ENCODE results near the gene PARD6A.
"Not testable (repeated sequence)": the region's sequence is repeated elsewhere in the genome, so short reads cannot be mapped to it uniquely, and the experiment has no call there.

Gene PARD6A

DNA sequence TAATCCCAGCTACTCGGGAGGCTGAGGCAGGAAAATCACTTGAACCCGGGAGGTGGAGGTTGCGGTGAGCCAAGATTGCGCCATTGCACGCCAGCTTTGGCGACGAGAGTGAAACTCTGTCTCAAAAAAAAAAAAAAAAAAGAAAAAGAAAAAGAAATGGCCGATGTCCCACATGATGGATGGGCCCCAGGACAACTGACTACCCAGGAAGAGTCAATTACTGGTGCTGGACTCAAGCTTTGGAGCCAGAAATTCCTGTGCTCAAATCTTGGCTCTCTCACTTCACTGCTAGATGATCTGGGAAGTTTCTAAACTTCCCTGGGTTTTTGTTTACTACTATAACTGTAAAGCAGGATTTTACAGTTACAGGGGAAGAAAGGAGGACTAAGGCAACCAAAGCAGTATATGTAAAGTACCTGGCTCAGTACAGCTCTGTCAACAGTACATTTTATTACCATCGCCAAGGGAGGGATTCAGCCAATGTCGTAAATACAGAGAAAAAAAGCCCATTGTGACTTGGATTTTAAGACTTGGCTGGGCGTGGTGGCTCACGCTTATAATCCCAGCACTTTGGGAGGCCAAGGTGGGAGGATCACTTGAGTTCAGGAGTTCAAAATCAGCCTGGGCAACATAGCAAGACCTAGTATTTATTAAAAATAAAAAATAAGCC is 17.7 kb downstream of the PARD6A start:
- H3K36me3 Mint-ChIP-seq = peaks cover 2% of the 10 kb centered on the region

DNA sequence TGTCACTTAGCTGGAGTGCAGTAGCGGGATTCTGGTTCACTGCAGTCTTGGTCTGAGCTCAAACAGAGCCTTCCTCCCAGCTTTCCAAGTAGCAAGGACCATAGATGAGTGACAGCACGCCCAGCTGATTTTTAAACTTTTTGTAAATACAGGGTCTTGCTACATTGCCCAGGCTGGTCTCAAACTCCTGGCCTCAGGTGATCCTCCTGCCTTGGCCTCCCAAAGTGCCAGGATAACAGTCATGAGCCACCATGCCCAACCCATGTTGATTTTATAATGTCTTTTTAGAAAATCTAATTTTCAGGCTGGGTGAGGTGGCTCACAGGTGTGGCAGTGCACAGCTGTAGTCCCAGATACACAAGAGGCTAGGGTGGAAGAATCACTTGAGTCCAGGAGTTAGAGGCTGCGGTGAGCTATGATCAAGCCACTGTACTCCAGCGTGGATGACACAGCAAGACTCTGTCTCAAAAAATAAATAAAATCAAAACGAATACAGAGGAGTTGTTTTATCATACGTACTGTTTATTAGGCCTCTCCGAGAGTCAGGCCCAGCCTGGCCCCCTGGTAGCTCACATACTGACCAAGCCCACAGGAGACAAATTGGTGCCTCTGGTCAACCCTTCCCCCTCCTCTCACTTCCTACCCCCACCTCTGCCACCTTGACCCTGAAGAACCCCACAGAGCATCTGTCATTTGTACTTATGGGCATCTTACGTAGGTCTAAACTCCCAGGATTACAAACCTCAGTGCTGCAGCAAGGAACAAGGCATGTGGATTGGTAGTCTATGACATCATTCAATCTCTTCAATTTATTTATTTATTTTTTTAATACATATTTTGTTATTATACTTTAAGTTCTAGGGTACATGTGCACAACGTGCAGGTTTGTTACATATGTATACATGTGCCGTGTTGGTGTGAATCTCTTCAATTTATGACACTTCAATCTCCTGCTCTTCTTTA is 19.5 kb downstream of the PARD6A start:
- Mint-ChIP-seq H3K9me3 (no peaks in the 10 kb centered on the region), H3K4me3 (no peak overlapping the region), H3K27ac (no peak overlapping the region), H3K36me3 (peaks cover 5% of the 10 kb centered on the region), H3K4me1 (peaks cover 3% of the 10 kb centered on the region), H3K27me3 (no peaks in the 10 kb centered on the region)
- DNase-seq (ENCODE audit: low spot score in 2 of 2) = no peak
- ATAC-seq (ENCODE audit: low read depth) = no peak

More for the DNA sequence above, 17.7 kb downstream of the PARD6A start:
- DNase-seq (ENCODE audit: low spot score in 2 of 2) = no peak
- Mint-ChIP-seq H3K4me1 (peaks cover 9% of the 10 kb centered on the region), H3K27me3 (no peaks in the 10 kb centered on the region), H3K27ac (no peak overlapping the region), H3K9me3 (no peaks in the 10 kb centered on the region), H3K4me3 (no peak overlapping the region)
- ATAC-seq (ENCODE audit: low read depth) = no peak

DNA sequence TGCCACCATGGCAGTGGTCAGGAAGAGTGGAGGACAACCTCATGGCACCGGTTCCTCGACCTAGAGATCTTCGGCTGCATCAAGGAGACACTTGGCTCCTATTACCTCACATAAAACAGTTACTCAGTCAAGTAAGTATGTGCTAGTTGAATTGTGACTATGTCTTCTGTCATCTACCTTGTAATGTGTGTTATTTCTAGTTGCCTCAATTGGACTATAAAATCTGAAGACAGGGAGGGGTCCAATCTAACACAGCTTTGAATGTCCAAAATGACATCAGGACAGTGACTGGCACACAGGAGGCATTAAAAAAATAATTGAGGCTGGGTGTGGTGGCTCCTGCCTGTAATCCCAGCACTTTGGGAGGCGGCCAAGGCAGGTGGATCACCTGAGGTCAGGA is 23.0 kb downstream of the PARD6A start:
- ATAC-seq (ENCODE audit: low read depth) (no peak), DNase-seq (ENCODE audit: low spot score in 2 of 2) (no peak)
- no peak overlapping the region for H3K27ac Mint-ChIP-seq
- H3K27me3 Mint-ChIP-seq = no peaks in the 10 kb centered on the region
- peaks cover 9% of the 10 kb centered on the region for H3K4me1 Mint-ChIP-seq
- H3K4me3 Mint-ChIP-seq = no peak overlapping the region
- peaks cover 9% of the 10 kb centered on the region for H3K36me3 Mint-ChIP-seq
- no peaks in the 10 kb centered on the region for H3K9me3 Mint-ChIP-seq

DNA sequence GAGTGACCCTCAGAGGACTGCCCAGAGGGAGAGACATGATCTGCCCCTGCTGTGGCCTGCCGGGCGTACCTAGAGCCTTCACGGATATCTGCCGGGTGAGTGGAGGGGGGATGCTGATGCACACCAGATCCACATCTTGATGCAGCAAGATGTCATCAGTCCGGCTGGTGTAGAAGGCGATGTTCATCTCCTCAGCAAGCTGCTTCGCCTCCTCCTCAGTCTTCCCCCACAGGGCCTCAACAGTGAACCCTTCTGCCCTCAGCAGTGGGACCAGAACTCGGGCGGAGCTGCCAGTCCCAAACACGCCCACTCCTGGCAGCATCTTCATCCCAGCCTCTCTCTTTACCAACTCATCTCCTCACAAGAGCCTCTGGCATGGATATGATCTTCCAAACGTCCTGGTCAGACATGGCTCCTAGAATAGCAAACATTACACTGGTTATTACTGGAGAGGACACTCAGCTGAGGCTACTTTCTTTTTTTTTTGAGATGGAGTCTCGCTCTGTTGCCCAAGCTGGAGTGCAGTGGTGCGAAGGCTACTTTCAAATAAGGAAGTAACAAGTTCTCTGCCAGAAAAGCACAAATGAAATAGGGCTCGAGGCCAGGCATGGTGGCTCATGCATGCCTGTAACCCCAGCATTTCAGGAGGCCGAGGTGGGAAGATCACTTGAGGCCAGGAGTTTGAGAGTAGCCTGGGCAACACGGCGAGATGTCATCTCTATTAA is 24.8 kb downstream of the PARD6A start:
- ATAC-seq (ENCODE audit: low read depth) = peak; percentile 99
- peak overlapping the region; percentile 18 for H3K27ac Mint-ChIP-seq

DNA sequence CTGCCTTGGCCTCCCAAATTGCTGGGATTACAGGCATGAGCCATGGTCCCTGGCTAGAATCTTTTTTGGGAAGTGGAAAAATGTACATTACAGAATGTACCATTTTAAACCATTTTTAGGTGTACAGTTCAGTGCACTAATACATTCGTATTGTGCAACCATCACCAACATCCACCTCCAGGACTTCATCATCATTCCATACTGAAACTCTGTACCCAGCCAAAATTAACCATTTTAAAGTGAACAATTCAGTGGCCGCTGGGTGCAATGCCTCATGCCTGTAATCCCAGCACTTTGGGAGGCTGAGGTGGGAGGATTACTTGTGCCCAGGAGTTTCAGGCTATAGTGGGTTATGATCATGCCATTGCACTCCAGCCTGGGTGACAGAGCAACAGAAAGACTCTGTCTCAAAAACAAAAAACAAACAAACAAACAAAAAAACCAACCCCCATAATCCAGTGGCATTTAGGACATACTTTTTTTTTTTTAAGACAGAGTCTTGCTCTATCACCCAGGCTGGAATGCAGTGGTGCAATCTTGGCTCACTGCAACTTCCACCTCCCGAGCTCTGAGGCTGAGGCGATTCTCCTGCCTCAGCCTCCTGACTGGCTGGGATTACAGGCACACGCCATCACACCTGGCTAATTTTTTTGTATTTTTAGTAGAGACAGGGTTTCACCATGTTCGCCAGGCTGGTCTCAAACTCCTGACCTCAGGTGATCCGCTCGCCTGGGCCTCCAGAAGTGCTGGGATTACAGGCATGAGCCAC is 32.9 kb downstream of the PARD6A start:
- H3K9me3 Mint-ChIP-seq; ATAC-seq (ENCODE audit: low read depth); H3K4me3 Mint-ChIP-seq; H3K27ac Mint-ChIP-seq; DNase-seq (ENCODE audit: low spot score in 2 of 2); H3K36me3 Mint-ChIP-seq; H3K27me3 Mint-ChIP-seq: not testable (repeated sequence)
- peaks cover 13% of the 10 kb centered on the region for H3K4me1 Mint-ChIP-seq

More for the DNA sequence above, 24.8 kb downstream of the PARD6A start:
- H3K36me3 Mint-ChIP-seq = peaks cover 9% of the 10 kb centered on the region
- no peaks in the 10 kb centered on the region for H3K27me3 Mint-ChIP-seq
- H3K4me1 Mint-ChIP-seq = peaks cover 11% of the 10 kb centered on the region
- peak overlapping the region; percentile 67 for H3K4me3 Mint-ChIP-seq
- H3K9me3 Mint-ChIP-seq = no peaks in the 10 kb centered on the region
- DNase-seq (ENCODE audit: low spot score in 2 of 2) = peak; percentile 32 to 38

DNA sequence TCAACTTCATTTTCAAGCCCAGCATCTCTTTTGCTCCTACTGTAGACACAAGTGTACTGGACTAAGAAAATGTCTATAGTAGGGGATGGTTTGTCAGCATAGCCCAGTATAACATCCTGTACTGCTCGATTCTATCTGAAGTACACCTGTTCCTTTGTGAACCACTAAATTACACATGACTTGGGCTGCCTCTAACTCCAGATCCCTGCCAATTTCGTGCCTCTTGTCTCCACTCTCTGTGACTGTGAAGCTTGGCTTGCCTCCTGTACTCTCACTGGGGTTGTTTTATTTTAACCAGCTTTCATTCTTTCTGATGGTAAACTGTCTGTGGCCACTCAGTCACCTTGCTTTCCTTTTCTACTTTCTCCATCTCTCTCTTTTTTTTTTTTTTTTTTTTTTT is 33.9 kb downstream of the PARD6A start:
- peak overlapping the region; percentile 45 for H3K27ac Mint-ChIP-seq
- H3K4me1 Mint-ChIP-seq = peaks cover 13% of the 10 kb centered on the region
- H3K36me3 Mint-ChIP-seq = peaks cover 7% of the 10 kb centered on the region
- H3K27me3 Mint-ChIP-seq = no peaks in the 10 kb centered on the region
- DNase-seq (ENCODE audit: low spot score in 2 of 2) (no peak), ATAC-seq (ENCODE audit: low read depth) (no peak)
- no peak overlapping the region for H3K4me3 Mint-ChIP-seq
- H3K9me3 Mint-ChIP-seq = no peaks in the 10 kb centered on the region

DNA sequence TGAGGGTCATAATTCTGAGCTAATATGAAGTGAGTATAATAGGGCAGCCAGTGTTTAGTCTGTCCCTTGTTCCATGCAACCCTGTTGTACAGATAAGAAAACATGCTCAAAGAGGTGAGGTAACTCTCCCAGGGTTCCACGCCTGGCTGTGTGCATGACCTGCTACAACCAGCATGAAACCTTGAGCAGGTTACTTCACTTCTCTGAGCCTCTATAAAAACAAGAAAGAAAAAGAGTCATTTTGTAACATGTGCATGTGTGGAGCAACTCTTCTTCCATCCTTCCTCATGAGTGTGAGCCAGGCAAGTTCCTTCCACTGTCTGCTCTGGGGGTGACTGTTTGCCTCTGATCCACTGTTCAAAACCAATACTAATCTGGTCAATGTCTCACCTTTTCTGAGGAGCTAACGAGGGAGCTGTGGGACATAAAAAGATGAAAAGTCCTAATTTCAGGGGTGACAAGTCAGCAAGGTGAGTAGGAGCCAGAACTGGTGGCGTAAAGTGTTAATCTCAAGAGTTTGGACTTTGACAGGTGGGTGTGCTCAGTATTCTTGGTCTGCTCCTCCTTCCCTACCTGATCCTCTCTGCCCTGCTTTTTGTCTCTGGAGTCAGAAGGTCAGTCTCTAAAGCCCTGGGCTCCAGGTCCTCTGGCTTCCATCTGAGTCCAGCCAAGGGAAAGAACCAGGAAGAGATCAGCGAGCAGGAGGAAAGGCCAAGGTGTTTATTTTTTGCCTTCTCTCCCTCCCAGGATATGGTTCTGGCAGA is 36.8 kb downstream of the PARD6A start:
- Mint-ChIP-seq H3K4me3 (no peak overlapping the region), H3K4me1 (peaks cover 8% of the 10 kb centered on the region), H3K27ac (peak overlapping the region; percentile 78), H3K36me3 (peaks cover 5% of the 10 kb centered on the region), H3K9me3 (no peaks in the 10 kb centered on the region), H3K27me3 (no peaks in the 10 kb centered on the region)
- no peak for DNase-seq (ENCODE audit: low spot score in 2 of 2)
- no peak for ATAC-seq (ENCODE audit: low read depth)

DNA sequence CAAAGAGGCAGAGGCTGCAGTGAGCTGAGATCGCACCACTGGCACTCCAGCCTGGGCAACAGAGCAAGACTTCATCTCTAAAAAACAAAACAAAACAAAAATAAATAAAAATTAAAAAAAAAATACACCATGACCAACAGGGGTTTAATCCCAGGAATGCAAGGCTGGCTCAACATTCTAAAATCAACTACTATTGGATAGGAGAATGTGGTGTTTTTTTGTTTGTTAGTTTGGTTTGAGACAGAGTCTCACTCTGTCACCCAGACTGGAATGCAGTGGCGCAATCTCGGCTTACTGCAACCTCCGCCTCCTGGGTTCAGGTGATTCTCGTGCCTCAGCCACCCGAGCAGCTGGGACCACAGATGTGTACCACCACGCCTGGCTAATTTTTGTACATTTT is 38.5 kb downstream of the PARD6A start:
- Mint-ChIP-seq H3K27ac (no peak overlapping the region), H3K4me3 (no peak overlapping the region), H3K27me3 (no peaks in the 10 kb centered on the region), H3K4me1 (peaks cover 11% of the 10 kb centered on the region), H3K9me3 (no peaks in the 10 kb centered on the region), H3K36me3 (peaks cover 7% of the 10 kb centered on the region)
- no peak for DNase-seq (ENCODE audit: low spot score in 2 of 2)
- no peak for ATAC-seq (ENCODE audit: low read depth)

DNA sequence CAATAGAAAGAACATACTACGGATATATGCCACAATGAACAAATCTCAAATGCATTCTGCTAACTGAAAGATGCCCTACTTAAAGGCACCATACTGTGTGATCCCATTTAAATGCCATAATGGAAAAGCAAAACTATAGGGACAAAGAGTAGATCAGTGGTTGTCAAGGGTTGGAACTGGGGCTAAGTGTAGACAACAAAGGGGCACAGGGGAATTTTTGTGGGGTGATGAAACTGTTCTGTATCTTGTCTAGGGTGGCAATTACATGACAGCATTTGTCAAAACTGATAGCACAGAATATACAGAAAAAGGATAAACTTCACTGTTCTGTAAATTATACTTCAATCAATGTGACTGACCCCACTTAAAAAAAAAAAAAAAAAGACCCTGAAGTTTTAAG is 40.7 kb downstream of the PARD6A start:
- DNase-seq (ENCODE audit: low spot score in 2 of 2) (no peak), ATAC-seq (ENCODE audit: low read depth) (no peak)
- Mint-ChIP-seq H3K4me1 (peaks cover 13% of the 10 kb centered on the region), H3K27ac (peak overlapping the region; percentile 5), H3K4me3 (no peak overlapping the region), H3K27me3 (no peaks in the 10 kb centered on the region), H3K36me3 (peaks cover 10% of the 10 kb centered on the region), H3K9me3 (no peaks in the 10 kb centered on the region)

DNA sequence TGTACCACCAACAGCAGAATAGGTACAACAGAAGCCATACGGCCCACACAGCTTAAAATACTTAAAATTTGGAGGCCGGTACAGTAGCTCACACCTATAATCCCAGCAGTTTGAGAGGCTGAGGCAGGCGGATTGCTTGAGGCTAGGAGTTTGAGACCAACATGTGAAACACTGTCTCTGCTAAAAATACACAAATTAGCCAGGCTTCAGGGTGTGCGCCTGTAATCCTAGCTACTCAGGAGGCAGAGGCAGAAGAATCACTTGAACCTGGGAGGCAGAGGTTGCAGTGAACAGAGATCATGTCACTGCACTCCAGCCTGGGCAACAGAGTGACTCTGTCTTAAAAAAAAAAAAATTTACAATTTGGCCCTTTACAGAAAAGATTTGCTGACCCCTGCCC is 41.4 kb downstream of the PARD6A start:
- Mint-ChIP-seq H3K36me3 (peaks cover 11% of the 10 kb centered on the region), H3K4me1 (peaks cover 11% of the 10 kb centered on the region), H3K27ac (no peak overlapping the region), H3K9me3 (no peaks in the 10 kb centered on the region), H3K4me3 (no peak overlapping the region), H3K27me3 (no peaks in the 10 kb centered on the region)
- ATAC-seq (ENCODE audit: low read depth) (no peak), DNase-seq (ENCODE audit: low spot score in 2 of 2) (no peak)

DNA sequence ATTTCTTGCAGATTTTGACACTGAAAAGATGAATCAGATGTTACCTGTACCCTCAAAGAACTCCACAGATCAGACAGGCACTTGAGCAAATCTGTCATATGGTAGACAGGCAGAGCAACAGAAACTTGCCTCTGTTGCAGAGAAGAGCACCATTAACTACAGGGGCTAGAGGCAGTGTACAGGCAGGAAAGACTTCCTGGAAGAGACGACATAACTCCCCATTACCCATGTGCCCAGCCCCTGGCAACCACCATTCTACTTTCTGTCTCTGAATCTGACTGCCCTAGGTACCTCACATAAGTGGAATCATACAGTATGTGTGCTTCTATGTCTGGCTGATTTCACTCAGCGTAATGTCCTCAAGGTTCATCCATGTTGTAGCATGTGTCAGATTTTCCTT is 42.9 kb downstream of the PARD6A start:
- DNase-seq (ENCODE audit: low spot score in 2 of 2) (no peak), ATAC-seq (ENCODE audit: low read depth) (no peak)
- peaks cover 9% of the 10 kb centered on the region for H3K4me1 Mint-ChIP-seq
- H3K9me3 Mint-ChIP-seq = no peaks in the 10 kb centered on the region
- peaks cover 7% of the 10 kb centered on the region for H3K36me3 Mint-ChIP-seq
- no peaks in the 10 kb centered on the region for H3K27me3 Mint-ChIP-seq
- H3K27ac Mint-ChIP-seq = no peak overlapping the region
- no peak overlapping the region for H3K4me3 Mint-ChIP-seq

DNA sequence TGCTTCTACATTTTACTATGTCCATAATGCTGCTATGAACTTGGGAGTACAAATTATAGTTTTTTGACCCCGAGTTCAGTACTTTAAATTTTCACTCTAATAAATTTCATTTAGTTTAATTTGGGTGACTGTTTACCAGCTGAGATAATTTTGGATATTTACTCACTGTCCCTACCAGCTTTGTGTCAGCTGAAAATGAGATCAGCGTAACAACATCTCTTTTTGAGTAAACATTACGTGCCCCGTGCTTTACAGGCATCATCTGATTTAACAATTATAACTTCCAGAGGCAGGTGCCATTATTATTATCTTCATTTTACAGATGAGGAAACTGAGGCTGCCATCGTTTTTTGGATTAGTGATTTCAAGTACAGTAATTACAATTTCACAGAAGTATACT is 43.4 kb downstream of the PARD6A start:
- peaks cover 6% of the 10 kb centered on the region for H3K36me3 Mint-ChIP-seq
- no peaks in the 10 kb centered on the region for H3K9me3 Mint-ChIP-seq
- H3K4me3 Mint-ChIP-seq = no peak overlapping the region
- H3K4me1 Mint-ChIP-seq = peaks cover 9% of the 10 kb centered on the region
- ATAC-seq (ENCODE audit: low read depth) (no peak), DNase-seq (ENCODE audit: low spot score in 2 of 2) (no peak)
- no peaks in the 10 kb centered on the region for H3K27me3 Mint-ChIP-seq
- H3K27ac Mint-ChIP-seq = no peak overlapping the region

DNA sequence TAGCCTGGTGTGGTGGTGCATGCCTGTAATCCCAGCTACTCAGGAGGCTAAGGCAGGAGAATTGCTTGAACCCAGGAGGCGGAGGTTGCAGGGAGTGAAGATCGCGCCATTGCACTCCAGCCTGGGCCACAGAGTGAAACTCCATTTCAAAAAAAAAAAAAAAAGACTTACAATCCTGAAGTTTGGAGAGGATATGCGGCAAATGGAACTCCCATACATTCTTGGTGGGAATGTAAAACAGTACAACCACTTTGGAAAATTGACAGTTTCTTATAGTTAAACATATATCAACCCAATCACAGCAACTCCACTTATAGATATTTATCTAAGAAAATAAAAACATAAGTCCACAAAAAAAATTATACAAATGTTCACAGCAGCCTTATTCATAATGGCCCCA is 46.5 kb downstream of the PARD6A start:
- H3K9me3 Mint-ChIP-seq = no peaks in the 10 kb centered on the region
- H3K4me3 Mint-ChIP-seq = no peak overlapping the region
- no peak for DNase-seq (ENCODE audit: low spot score in 2 of 2)
- H3K27ac Mint-ChIP-seq = no peak overlapping the region
- ATAC-seq (ENCODE audit: low read depth) = no peak
- peaks cover 13% of the 10 kb centered on the region for H3K36me3 Mint-ChIP-seq
- H3K27me3 Mint-ChIP-seq = no peaks in the 10 kb centered on the region
- H3K4me1 Mint-ChIP-seq = peaks cover 15% of the 10 kb centered on the region
